ENCODE data around the gene MYADML2.

MYADML2 gene

GRCh38 chr17:81978524-81979298, 31.7 kb upstream of the MYADML2 start:
- no peak for DNase-seq

- DNase-seq: peak; percentile 93
Observed at GRCh38 chr17:81977211-81977808, 30.3 kb upstream of the MYADML2 start, which contains the start of gene ASPSCR1. Gene ASPSCR1 (plus strand): TSS chr17:81977629. CDS start chr17:81977647, 18 bp downstream.

GRCh38 chr17:81976332-81977210, 29.5 kb upstream of the MYADML2 start:
- peak; percentile 64 for DNase-seq

- DNase-seq: no peak
Observed at GRCh38 chr17:81973432-81973831, 26.4 kb upstream of the MYADML2 start.

GRCh38 chr17:81968850-81969812, 22.1 kb upstream of the MYADML2 start:
- no peak for DNase-seq

GRCh38 chr17:81968396-81968745, 21.3 kb upstream of the MYADML2 start:
- DNase-seq: no peak

- peak; percentile 88 for DNase-seq
Observed at GRCh38 chr17:81967533-81968395, 20.7 kb upstream of the MYADML2 start.

GRCh38 chr17:81967244-81967532, 20.2 kb upstream of the MYADML2 start:
- DNase-seq: no peak

GRCh38 chr17:81966343-81967243, 19.6 kb upstream of the MYADML2 start:
- no peak for DNase-seq

- DNase-seq: no peak
Observed at GRCh38 chr17:81964081-81964849, 17.2 kb upstream of the MYADML2 start.

- DNase-seq: no peak
Observed at GRCh38 chr17:81962499-81963441, 15.7 kb upstream of the MYADML2 start.

- DNase-seq: no peak
Observed at GRCh38 chr17:81961521-81962498, 14.8 kb upstream of the MYADML2 start.

GRCh38 chr17:81961087-81961511, 14.1 kb upstream of the MYADML2 start, which contains the start of gene NOTUM:
Gene NOTUM (minus strand): TSS chr17:81961187. CDS start chr17:81960909, 278 bp downstream.
- DNase-seq: peak; percentile 40

- no peak for DNase-seq
Observed at GRCh38 chr17:81960130-81960958, 13.3 kb upstream of the MYADML2 start.

GRCh38 chr17:81959362-81960129, 12.5 kb upstream of the MYADML2 start:
- DNase-seq: peak; percentile 72
